Left lung (tissue), 10 donors: ENCODE results near the gene ZNF593. TPM values are rescaled to one million over a fixed set of nuclear protein-coding genes. Genes with fewer than 3 reads are reported as not detected.

Experiments used
- ATAC-seq: fragments of 200-7000 bp; cut with Tn5 transposase; one replicate; pipeline ENCODE4 v1.9.1; 2020; ENCODE audit warnings: moderate library complexity
- DNase-seq, 4 donors: peaks; one replicate each; pipeline ENCODE4 v3.0.0-alpha.2; 2013 to 2020
- H3K27ac ChIP-seq, 2 donors: fragments of 200-600 bp; sonication (generic) in 1 of 2; one replicate each; pipeline versions ENCODE4 v1.5.0 to v1.8.0; 2020 to 2021
- H3K27me3 ChIP-seq, 2 donors: fragments of 200-600 bp; sonication (generic) in 1 of 2; one replicate each; pipeline versions ENCODE4 v1.5.0 to v1.8.0; 2020 to 2021
- H3K36me3 ChIP-seq, 2 donors: fragments of 200-600 bp; sonication (generic) in 1 of 2; one replicate each; pipeline versions ENCODE4 v1.5.0 to v1.8.0; 2020 to 2021
- H3K4me1 ChIP-seq, 2 donors: fragments of 200-600 bp; one replicate each; pipeline ENCODE4 v1.8.0; 2021
- H3K4me3 ChIP-seq, 2 donors: fragments of 200-600 bp; sonication (generic) in 1 of 2; one replicate each; pipeline versions ENCODE4 v1.5.0 to v1.8.0; 2020 to 2021; ENCODE audit warnings: mild to moderate bottlenecking in 1 of 2
- H3K9me3 ChIP-seq, 2 donors: fragments of 200-600 bp; sonication (generic) in 1 of 2; one replicate each; pipeline versions ENCODE4 v1.5.0 to v1.8.0; 2020 to 2021
- CTCF ChIP-seq, 2 donors: fragments of 200-600 bp; sonication (generic) in 1 of 2; IDR thresholded peaks; one replicate each; pipeline versions ENCODE4 v1.5.0 to v1.8.0; 2021; ENCODE audit warnings: antibody characterized with exemption in 2 of 2
- intact Hi-C, 2 donors: fragments of 100-400 bp; cut with DNase I; formaldehyde crosslinking; loops; one replicate each; pipeline versions ENCODE4 v1.11.2 to v1.14.2; 2022
- polyA plus RNA-seq, 6 donors: library from polyadenylated mRNA; unstranded; fragments of 120-200 nt; gene quantifications; one replicate each; pipeline ENCODE4 v1.2.1, GENCODE V29; 2013; ENCODE audit not compliant: insufficient read length in 6 of 6
- total RNA-seq, 2 donors: library from RNA; stranded (reverse); fragmentation: NEBNext Ultra II Directional; extraction: Animal tissue kit (Norgen Biotek cat#: 25700); gene quantifications; one replicate each; pipeline ENCODE4 v1.2.1, GENCODE V29; 2021
- donor health status: DM: no; HTN: yes; CAD: no.
- donor health status: DM: no; HTN: no; CAD: no.

Gene ZNF593
- total and polyA plus RNA-seq, 8 donors, result 8.7 to 32.2 (median 15.9) TPM

DNA sequence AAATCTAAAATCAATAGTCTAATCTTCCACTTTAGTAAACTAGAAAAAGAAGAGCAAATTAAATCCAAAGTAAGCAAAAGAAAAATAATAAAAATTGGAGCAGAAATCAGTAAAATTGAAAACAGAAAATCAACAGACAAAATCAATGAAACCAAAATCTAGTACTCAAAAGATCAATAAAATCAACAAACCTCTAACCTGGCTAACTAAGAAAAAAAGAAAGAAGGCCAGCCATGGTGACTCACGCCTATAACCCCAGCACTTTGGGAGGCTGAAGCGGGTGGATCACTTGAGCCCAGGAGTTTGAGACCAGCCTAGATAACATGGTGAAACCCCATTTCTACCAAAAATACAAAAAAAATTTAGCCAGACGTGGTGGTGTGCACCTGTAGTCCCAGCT lies 35.2 kb upstream of the ZNF593 start:
- Histone ChIP-seq H3K9me3 (no peaks in the 10 kb centered on the region), H3K4me1 (peaks cover 0 to 7% of the 10 kb centered on the region in 2 donors), H3K36me3 (no peaks in the 10 kb centered on the region), H3K27me3 (no peaks in the 10 kb centered on the region), H3K4me3 (no peak overlapping the region), H3K27ac (no peak overlapping the region)
- ATAC-seq (no peak), DNase-seq (no peak)
- intact Hi-C loops, result no loop called here
- no peak for TF ChIP-seq CTCF (IDR thresholded peaks at IDR 0.05)

GRCh38 chr1:26138974-26139558 lies 30.6 kb upstream of the ZNF593 start:
- no peaks in the 10 kb centered on the region for H3K36me3 ChIP-seq
- H3K27me3 ChIP-seq, result no peaks in the 10 kb centered on the region
- peaks cover 0 to 10% of the 10 kb centered on the region in 2 donors for H3K4me1 ChIP-seq
- H3K27ac ChIP-seq, result no peak overlapping the region
- TF ChIP-seq CTCF (IDR thresholded peaks at IDR 0.05), result no peak
- H3K9me3 ChIP-seq, result no peaks in the 10 kb centered on the region
- DNase-seq, result peak in 1 of 4 donors; percentile 54
- no peak overlapping the region for H3K4me3 ChIP-seq
- intact Hi-C loops, result no loop called here
- peak; percentile 74 for ATAC-seq

DNA sequence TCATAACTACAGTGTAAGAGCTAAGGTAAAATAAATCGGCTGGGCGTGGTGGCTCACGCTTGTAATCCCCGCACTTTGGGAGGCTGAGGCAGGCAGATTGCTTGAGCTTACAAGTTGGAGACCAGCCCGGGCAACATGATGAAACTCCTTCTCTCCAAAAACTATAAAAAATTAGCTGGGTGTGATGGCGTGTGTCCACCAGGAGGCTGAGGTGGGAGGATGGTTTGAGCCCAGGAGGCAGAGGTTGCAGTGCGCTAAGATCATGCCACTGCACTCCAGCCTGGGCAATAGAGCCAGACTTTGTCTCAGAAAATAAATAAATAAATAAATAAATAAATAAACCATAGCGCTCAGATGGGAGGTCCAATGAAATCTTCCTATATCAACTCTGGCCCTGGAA lies 27.5 kb upstream of the ZNF593 start:
- Histone ChIP-seq H3K4me1 (peaks cover 0 to 16% of the 10 kb centered on the region in 2 donors), H3K27me3 (no peaks in the 10 kb centered on the region), H3K9me3 (no peaks in the 10 kb centered on the region), H3K36me3 (no peaks in the 10 kb centered on the region), H3K27ac (no peak overlapping the region), H3K4me3 (no peak overlapping the region)
- no peak for TF ChIP-seq CTCF (IDR thresholded peaks at IDR 0.05)
- DNase-seq, result no peak
- no peak for ATAC-seq
- intact Hi-C loops, result no loop called here

- H3K4me3 ChIP-seq, result no peak overlapping the region
- intact Hi-C loops, result loop anchor here in 1 of 2 donors (5.0 kb wide), 1 partner anchor 43 kb away; no protein-coding TSS in a partner anchor
- no peaks in the 10 kb centered on the region for H3K27me3 ChIP-seq
- TF ChIP-seq CTCF (IDR thresholded peaks at IDR 0.05), result peak; percentile 81 to 86
- H3K27ac ChIP-seq, result no peak overlapping the region
- no peaks in the 10 kb centered on the region for H3K9me3 ChIP-seq
- no peaks in the 10 kb centered on the region for H3K36me3 ChIP-seq
- ATAC-seq (peak; percentile 97), DNase-seq (peak in 3 of 4 donors; percentile 76 to 85 (median 81))
- H3K4me1 ChIP-seq, result peaks cover 0 to 10% of the 10 kb centered on the region in 2 donors
Observed at GRCh38 chr1:26145041-26145959, 24.4 kb upstream of the ZNF593 start.

DNA sequence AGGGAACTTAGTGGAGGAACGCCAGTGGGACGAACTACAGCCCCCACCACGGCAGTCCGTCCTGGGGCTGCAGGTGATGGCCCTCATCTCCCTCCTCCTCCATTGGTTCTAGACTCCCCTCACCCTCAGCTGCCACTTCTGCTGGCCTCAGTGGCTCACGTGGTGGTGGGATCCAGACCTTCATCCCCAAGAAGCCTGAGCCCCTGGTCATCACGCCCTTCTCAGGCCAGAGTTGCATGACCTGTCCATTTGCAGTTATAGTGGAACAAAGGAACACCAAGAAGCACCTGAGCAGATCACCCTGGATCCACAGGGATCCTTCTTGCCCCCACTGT lies 23.8 kb upstream of the ZNF593 start:
- Histone ChIP-seq H3K27me3 (no peaks in the 10 kb centered on the region), H3K36me3 (no peaks in the 10 kb centered on the region), H3K9me3 (no peaks in the 10 kb centered on the region), H3K4me1 (peaks cover 0 to 10% of the 10 kb centered on the region in 2 donors), H3K27ac (no peak overlapping the region), H3K4me3 (no peak overlapping the region)
- ATAC-seq (no peak), DNase-seq (no peak)
- intact Hi-C loops, result loop anchor here in 1 of 2 donors (5.0 kb wide), 1 partner anchor 44 kb away; no protein-coding TSS in a partner anchor
- TF ChIP-seq CTCF (IDR thresholded peaks at IDR 0.05), result no peak
